ENCODE measurements around the gene SHISA2.

Gene SHISA2

DNA sequence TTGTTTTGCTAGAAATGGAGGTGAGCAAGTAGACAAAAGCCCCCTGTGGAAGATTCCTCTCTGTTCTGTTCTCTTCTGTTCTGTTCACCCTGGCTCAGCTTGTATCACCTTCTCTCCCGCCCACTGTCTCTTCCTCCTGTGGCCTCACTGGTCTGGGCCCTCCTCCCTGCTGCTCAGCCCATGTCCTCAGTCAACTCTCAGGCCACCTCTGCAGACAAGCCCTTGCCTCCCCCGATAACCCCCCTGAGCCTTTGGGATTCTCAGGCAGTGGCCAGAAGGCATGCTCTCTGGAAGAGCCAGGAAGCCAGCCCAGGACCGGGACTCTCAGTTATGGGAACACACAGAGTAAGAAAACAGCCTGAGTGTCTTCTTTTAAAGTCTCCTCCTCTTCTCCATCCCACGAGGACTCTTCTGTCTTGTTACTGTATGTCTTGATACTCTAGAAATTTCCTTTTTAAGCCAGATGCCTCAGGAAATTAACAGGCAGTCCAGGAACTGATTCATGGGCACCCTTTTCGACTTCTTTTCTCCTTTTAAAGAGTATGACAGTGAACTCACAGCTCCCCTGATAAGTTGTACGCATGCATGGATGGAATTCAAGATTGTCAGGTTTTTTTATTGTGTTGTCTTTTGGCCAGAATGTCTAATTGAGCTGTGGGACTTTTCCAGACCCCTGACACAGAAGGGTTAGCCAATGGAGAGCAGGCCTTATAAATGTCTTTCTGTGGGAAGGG, 33.7 kb downstream of the SHISA2 start:
- no peak for DNase-seq (ENCODE audit: low read depth in 2 of 2)

DNA sequence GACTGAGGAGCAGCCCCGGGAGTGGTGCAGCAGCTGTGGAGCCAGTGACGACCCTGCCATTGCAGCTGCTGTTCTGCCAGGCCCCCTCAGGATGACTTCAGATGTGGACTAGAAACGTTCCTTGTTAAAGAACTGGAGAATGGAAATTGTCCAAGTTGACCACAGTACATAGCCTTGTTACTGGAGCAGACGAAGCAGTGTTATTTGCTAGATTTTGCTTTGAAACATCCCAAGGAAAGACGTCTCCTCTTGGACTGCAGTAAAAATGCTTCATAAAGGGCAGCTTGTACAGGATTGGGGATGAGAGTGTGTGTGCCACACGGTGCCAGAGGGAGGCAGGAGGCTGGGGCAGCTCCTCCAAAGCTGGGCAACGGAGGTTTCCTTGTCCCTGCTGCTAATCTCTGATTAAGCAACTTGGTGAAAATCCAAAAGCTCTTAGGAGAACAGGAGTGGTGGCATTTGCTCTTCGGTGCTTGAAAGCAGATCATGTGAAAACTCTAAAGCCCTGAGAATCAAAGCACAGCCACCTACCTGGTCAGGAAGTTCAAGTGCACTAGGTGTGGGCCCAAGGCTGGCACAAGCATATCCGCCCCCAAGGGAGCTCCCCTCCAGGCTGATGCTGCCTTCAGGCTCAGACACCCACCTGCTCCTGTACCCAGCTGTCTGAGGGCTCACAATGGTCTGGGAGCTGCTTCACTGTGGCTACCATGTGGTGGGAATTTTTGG, 34.5 kb downstream of the SHISA2 start:
- DNase-seq (ENCODE audit: low read depth in 2 of 2): no peak

DNA sequence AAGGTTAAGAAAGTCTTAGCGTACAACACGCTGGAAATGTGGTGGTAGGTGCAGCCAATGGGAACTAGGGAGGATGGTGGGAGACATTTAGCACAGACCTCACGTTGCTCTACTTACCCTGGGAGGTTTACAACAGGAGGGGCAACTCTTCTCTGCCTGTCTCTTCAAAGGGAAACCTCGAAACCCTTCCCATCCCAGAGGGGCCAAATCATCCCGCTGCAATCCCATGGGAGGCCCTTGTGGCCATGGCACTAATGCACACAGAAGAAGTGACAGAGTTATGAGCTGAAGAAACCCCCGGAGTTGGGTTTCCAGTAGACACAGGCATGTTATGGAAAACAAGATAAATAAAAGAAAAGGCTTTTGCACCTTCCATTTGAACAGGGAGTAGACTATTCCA, 35.6 kb downstream of the SHISA2 start:
- DNase-seq (ENCODE audit: low read depth in 2 of 2): no peak

DNA sequence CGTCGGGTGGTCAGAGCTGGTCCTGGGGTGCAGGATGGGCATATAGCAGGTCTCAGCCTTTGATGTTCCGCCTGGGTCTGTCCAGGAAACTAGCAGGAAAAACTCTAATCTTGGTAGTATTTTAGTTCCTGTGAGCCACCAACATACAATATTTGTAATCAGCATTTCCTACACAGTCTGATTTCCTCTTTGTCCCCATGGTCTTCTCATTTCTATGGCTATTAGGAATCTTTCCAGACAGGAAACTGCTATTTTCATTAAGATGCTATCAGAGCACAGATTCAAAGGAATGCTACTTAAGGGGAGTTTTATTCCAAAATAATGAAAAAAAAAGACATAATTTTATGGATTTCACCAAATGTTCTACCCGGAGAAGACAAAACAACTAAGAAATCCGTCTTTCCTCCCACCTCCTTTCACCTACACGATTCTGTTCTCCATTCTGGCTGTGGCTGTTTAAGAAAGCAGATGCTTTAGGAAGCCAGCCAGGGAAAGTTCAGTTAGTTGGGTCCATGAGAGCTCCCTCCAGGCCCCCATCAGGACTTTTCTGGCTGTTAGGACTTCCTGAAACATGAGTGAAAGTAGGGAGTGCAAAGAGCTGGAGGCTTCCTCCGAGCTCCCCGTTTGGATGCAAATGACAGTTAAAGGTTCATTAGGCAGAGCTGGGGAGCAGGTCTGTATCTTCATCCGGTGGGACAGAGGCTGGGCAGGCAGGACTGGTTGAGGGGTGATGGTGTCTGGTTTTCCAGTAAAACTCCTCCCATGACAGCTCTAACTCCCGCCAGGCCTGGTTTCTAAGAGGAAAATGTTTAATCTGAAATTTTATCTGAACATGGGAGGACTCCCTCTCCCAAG, 36.3 kb downstream of the SHISA2 start:
- DNase-seq (ENCODE audit: low read depth in 2 of 2): no peak

DNA sequence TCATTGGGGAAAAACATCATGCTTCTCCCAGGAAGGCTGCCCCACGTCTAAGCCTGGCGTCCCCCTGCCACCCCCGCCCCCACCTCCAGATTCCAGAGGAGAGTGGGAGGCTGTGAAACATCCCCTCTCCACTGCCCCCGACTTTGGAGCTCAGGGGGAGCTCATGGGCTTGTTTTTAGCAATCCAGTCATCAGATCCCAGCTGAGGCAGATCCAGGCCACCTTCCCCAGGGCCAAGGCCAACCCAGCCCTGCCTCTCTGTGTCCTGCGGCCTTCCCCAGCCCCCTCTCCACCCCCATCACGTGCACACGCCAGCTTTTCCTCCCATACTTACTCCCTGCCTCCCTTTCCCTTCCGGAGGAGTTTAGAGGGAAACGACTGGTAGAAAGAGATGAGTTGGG, 38.8 kb downstream of the SHISA2 start:
- no peak for DNase-seq (ENCODE audit: low read depth in 2 of 2)

DNA sequence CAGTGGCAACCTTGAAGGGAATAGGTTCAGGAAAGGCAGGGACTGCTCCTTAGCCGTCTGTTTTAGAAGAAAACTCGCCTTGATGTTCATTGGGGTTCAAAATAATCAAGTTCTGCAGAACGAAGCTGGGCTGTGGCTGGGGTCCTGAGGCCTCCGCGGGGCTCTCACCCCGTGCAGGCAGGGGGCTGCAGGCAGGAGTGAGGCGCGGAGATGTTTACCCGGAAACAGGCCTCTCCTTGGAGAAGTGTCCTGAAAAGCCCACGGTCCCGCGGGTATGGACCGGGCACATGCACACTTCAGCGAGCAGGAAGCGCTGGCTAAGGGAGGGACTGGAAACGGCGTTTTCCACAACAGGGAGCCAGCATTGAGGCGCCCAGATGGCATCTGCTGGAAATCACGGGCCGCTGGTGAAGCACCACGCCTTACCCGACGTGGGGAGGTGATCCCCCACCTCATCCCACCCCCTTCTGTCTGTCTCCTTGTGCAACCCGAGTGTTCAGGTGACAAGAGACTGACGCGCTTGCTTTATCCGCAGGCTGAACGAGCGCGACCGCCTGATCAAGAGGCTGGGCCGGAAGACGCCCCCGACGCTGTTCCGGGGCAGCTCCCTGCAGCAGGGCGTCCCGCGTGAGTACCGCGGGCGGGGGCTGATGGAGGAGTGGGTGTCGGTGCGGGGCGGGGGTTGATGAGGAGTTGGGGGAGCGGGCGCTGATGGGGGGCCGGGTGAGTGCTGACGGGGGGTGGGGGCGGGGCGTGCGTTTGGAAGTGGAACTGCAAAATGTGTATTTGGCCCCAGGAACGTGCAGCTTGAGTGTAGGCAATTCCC, 39.6 kb downstream of the SHISA2 start:
- no peak for DNase-seq (ENCODE audit: low read depth in 2 of 2)

DNA sequence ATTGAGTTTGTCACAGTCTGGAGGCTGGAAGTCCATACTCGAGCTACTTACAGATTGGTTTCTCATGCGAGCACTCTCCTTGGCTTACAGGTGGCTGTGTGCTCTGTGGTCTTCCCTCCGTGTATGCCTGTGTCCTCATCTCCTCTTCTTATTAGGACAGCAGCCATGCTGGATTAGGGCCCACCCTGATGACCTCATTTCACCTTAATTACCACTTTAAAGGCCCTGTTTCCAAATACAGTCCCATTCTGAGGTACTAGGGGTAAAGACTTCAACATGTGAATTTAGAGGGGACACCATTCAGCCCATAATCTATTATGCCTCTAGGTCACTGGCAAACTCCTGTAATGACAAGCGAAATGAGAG, 40.6 kb downstream of the SHISA2 start:
- DNase-seq (ENCODE audit: low read depth in 2 of 2): no peak

DNA sequence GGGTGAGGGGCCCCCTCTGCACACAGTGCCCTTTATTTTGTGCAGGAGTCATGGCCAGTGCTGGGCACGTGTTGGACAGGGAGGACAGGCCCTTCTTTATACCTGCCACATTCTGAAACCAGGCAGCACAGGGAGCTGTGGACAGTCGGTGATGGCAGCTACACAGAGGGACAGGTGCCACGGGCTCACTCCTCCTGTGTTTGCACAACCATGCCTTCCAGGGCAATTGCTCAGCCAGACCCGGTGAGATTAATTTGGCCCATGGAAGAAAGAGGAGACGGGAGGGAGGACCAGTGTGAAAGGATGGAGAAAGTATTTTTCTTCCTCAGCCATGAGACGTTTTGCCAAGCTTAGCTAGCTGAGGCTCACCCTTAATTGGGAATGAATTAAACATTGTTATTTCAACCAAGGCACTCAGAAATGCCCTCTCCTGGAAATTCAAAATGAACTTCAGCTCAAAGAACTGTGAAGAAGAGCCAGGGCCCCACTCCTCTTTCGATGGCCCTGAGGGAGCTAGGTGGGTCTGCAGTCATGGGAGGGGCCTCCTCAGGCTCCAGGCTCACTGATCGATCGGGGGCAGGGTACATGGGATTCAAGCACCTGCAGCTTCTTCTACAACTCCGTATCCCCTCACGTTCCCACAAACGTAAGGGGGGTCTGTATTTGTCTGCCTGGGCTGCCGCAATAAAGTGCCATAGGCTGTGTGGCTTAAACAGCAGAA, 41.2 kb downstream of the SHISA2 start:
- DNase-seq (ENCODE audit: low read depth in 2 of 2): no peak

DNA sequence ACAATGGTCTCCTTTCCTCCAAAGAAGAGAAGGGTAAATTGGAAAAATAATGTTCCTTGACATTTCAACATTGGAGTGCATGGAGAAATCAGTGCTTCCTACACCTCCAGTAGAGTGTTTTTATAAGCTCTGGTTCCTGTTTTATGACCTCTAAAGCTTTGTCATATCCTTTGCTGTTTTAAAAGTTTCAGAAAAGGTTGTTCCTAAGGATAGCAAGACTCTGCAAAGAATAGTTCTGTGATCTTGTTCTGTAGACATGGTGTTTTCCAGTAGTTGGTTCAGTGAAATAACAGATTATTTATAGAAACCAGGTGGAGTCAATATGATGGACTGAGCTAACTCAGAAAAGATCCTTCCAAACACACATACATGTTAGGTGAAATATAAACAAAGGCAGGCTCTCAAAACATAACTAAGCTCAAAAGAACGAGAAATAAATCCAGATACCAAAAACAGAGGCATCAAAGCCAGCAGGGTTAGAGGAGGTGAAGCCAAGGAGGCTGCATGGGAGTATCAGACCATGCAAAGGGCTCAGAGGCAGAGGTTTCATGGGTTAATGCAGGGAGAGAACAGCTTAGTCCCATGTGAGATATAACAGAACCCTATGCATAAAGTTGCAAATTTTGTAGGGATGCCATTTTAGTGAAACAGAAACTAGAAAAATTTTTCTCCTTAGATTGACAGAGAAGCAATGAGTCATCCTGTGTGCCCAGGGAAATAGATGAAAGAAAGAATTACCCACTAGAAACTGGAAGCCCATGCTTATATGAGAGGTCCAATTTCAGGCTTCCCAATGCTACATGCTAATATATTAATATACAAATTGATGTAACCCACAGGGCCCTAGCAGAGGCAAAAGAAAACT, 44.3 kb downstream of the SHISA2 start:
- no peak for DNase-seq (ENCODE audit: low read depth in 2 of 2)

Measured in fibroblast of skin of left quadriceps (primary cell).